Measurements from ENCODE around the gene TRIP10. TPM values are rescaled to one million over a fixed set of nuclear protein-coding genes. Genes with fewer than 3 reads are reported as not detected.

The TRIP10 gene
- total RNA-seq, 1 experiment from 2014 or later: 107 TPM

DNA sequence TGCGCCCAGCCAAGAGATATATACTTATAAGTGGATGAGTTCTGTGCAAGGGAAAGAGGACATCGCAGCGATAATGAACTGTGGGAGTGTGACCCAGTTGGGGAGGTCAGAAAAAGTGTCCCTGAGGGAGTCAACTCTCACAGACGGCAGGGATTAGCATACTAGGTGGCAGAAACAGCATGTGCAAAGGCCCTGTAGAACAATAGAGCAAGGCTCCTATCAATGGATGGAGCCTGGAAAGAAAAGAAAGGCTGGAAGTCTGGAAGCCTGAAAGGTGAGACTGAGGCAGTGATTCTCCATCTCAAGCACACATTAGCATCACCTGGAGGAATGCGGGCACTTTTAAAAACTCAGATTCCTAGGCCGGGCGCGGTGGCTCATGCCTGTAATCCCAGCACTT is 48.1 kb upstream of the TRIP10 start:
- no peak for DNase-seq
- Mint-ChIP-seq H3K4me3 (ENCODE audit: unreplicated experiment) (no peak overlapping the region), H3K27ac (ENCODE audit: unreplicated experiment) (no peak overlapping the region), H3K9me3 (ENCODE audit: unreplicated experiment) (peaks cover 15% of the 10 kb centered on the region), H3K4me1 (ENCODE audit: low read depth, unreplicated experiment) (peaks cover 5% of the 10 kb centered on the region), H3K36me3 (ENCODE audit: insufficient read depth, unreplicated experiment) (peaks cover 11% of the 10 kb centered on the region), H3K27me3 (ENCODE audit: insufficient read depth, unreplicated experiment) (no peaks in the 10 kb centered on the region)
- ChIA-PET CTCF (no interaction called here), POLR2A (no interaction called here)
- H3K9me3 ChIP-seq: no peaks in the 10 kb centered on the region
- intact Hi-C loops (cut with micrococcal nuclease; ENCODE audit: unreplicated experiment): no loop called here
- TF ChIP-seq, protein P1, sequence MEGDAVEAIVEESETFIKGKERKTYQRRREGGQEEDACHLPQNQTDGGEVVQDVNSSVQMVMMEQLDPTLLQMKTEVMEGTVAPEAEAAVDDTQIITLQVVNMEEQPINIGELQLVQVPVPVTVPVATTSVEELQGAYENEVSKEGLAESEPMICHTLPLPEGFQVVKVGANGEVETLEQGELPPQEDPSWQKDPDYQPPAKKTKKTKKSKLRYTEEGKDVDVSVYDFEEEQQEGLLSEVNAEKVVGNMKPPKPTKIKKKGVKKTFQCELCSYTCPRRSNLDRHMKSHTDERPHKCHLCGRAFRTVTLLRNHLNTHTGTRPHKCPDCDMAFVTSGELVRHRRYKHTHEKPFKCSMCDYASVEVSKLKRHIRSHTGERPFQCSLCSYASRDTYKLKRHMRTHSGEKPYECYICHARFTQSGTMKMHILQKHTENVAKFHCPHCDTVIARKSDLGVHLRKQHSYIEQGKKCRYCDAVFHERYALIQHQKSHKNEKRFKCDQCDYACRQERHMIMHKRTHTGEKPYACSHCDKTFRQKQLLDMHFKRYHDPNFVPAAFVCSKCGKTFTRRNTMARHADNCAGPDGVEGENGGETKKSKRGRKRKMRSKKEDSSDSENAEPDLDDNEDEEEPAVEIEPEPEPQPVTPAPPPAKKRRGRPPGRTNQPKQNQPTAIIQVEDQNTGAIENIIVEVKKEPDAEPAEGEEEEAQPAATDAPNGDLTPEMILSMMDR (IDR thresholded peaks at IDR 0.05; ENCODE audit: insufficient read depth in 1 of 2, low read depth in 1 of 2, low read length in 1 of 2, severe bottlenecking in 1 of 2, unreplicated experiment in 1 of 2): no peak
- no peaks in the 10 kb centered on the region for H3K27me3 ChIP-seq (replicated peaks; ENCODE audit: control insufficient read depth, insufficient read depth, low read length)
- H3K36me3 ChIP-seq (ENCODE audit: control insufficient read depth, insufficient read depth, low read length): no peaks in the 10 kb centered on the region
- H3K4me1 ChIP-seq: no peaks in the 10 kb centered on the region
- no TSS peak for BruUV-seq (replicated peaks)
- no peak overlapping the region for H3K4me3 ChIP-seq (ENCODE audit: low read depth, low read length)

DNA sequence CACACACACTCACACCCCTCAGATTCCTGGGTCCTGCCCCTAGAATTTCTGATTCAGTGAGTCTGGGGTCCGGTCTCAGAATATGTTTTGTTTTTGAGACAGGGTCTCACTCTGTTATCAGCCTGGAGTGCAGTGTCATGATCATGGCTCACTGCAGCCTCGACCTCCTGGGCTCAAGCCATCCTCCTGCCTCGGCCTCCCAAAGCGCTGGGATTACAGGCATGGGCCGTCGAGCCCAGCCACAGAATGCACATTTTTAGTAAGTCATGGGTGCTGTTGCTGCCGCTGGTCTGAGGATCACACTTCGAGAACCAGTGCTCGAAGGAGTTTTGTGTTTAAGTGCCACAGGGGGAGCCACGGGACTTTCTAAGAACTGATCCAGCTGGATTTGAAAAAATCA is 47.5 kb upstream of the TRIP10 start:
- Mint-ChIP-seq H3K36me3 (ENCODE audit: insufficient read depth, unreplicated experiment) (peaks cover 11% of the 10 kb centered on the region), H3K4me1 (ENCODE audit: low read depth, unreplicated experiment) (peaks cover 5% of the 10 kb centered on the region), H3K4me3 (ENCODE audit: unreplicated experiment) (no peak overlapping the region), H3K27me3 (ENCODE audit: insufficient read depth, unreplicated experiment) (no peaks in the 10 kb centered on the region), H3K27ac (ENCODE audit: unreplicated experiment) (no peak overlapping the region), H3K9me3 (ENCODE audit: unreplicated experiment) (peaks cover 15% of the 10 kb centered on the region)
- ChIA-PET POLR2A (no interaction called here), CTCF (no interaction called here)
- Histone ChIP-seq H3K27me3 (replicated peaks; ENCODE audit: control insufficient read depth, insufficient read depth, low read length) (no peaks in the 10 kb centered on the region), H3K9me3 (no peaks in the 10 kb centered on the region), H3K36me3 (ENCODE audit: control insufficient read depth, insufficient read depth, low read length) (no peaks in the 10 kb centered on the region), H3K4me3 (ENCODE audit: low read depth, low read length) (no peak overlapping the region), H3K4me1 (no peaks in the 10 kb centered on the region)
- intact Hi-C loops (cut with micrococcal nuclease; ENCODE audit: unreplicated experiment): no loop called here
- BruUV-seq (replicated peaks): no TSS peak
- TF ChIP-seq, protein P1 (IDR thresholded peaks at IDR 0.05; ENCODE audit: insufficient read depth in 1 of 2, low read depth in 1 of 2, low read length in 1 of 2, severe bottlenecking in 1 of 2, unreplicated experiment in 1 of 2): no peak
- DNase-seq: no peak

DNA sequence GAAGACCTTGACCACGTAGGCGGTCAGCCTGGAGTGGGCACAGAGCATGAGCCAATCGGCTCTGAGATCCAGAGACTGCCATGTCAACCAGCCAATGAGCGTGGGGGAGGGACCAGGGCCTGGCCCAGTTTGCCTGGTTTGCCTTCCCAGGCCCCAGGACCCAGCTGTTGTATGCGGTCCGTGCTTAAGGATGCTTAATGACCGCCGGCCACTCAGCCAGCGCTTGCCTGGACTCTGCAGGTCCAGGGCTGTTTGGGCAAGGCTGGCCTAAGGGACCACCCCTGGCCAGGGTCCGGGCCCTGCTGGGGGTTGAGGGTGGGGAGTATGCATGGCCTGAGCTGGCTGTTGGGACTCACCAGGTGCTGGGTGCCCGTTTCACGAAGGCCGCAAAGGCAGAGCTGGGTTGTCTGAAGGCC is 46.4 kb upstream of the TRIP10 start:
- intact Hi-C loops (cut with micrococcal nuclease; ENCODE audit: unreplicated experiment): no loop called here
- Mint-ChIP-seq H3K4me3 (ENCODE audit: unreplicated experiment) (no peak overlapping the region), H3K36me3 (ENCODE audit: insufficient read depth, unreplicated experiment) (peaks cover 11% of the 10 kb centered on the region), H3K4me1 (ENCODE audit: low read depth, unreplicated experiment) (peaks cover 5% of the 10 kb centered on the region), H3K27me3 (ENCODE audit: insufficient read depth, unreplicated experiment) (no peaks in the 10 kb centered on the region), H3K9me3 (ENCODE audit: unreplicated experiment) (peaks cover 15% of the 10 kb centered on the region), H3K27ac (ENCODE audit: unreplicated experiment) (no peak overlapping the region)
- TF ChIP-seq, protein P1 (IDR thresholded peaks at IDR 0.05; ENCODE audit: insufficient read depth in 1 of 2, low read depth in 1 of 2, low read length in 1 of 2, severe bottlenecking in 1 of 2, unreplicated experiment in 1 of 2): no peak
- H3K27me3 ChIP-seq (replicated peaks; ENCODE audit: control insufficient read depth, insufficient read depth, low read length): no peaks in the 10 kb centered on the region
- no TSS peak for BruUV-seq (replicated peaks)
- H3K9me3 ChIP-seq: no peaks in the 10 kb centered on the region
- CTCF ChIA-PET: interaction anchor here (0.6 kb wide), 2 partner anchors 12 to 59 kb away, joined by 3 to 7 read pairs; no protein-coding TSS in a partner anchor
- no peaks in the 10 kb centered on the region for H3K4me1 ChIP-seq
- no peaks in the 10 kb centered on the region for H3K36me3 ChIP-seq (ENCODE audit: control insufficient read depth, insufficient read depth, low read length)
- no peak overlapping the region for H3K4me3 ChIP-seq (ENCODE audit: low read depth, low read length)
- POLR2A ChIA-PET: no interaction called here
- DNase-seq: no peak
